Measurements from ENCODE around the gene ARHGAP24. TPM values are rescaled to one million over a fixed set of nuclear protein-coding genes. Genes with fewer than 3 reads are reported as not detected.
A peak's percentile ranks its signal among the peaks of the same experiment; 100 is the strongest.
"Not testable (repeated sequence)": the region's sequence is repeated elsewhere in the genome, so short reads cannot be mapped to it uniquely, and the experiment has no call there.

ARHGAP24 gene
- total RNA-seq, 2 donors from 2014 or later: 30.2 to 38.3 TPM

DNA sequence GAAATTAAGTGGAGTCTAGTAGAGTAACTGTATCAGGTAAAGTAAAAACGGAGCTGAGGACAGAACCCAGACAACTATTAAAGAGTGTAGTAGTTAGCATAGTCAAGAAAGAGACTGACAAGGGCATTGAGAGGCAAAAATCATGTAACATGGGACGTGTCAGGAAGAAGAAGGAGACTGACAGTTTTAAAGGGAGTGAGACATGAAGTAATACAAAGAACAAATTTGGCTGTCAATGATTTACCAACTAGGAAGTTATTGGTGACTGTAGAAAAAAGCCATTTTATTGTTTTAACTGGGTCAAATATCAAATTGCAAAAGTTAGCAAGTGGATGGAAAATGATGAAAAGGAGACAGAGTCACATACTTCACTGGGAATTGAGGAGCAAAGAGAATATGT is 462.6 kb downstream of the ARHGAP24 start:
- intact Hi-C loops (cut with DNase I): no loop called here
- ATAC-seq (no peak), DNase-seq (no peak)

GRCh38 chr4:85938062-85938461 is 463.1 kb downstream of the ARHGAP24 start:
- intact Hi-C loops (cut with DNase I): no loop called here
- ATAC-seq: no peak
- no peak for DNase-seq

DNA sequence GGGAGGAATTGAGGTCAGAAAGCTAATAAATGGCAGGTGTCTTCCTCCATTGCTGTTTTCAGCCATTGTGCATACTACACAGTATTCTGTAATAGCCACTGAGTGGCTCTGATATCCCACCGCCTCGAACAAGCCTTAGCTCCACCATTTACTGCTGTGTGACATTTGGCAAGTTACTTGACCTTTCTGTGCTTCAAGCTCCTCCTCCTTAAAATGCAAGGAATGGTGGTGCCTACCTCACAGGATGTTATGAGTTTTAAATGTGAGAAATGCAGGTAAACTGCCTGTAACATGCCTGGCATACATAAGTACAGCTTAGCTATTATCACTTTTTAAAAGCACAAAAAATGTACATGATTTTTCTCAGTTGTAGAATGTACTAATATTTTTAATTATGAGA is 464.0 kb downstream of the ARHGAP24 start:
- ATAC-seq (no peak), DNase-seq (no peak)
- intact Hi-C loops (cut with DNase I): no loop called here

DNA sequence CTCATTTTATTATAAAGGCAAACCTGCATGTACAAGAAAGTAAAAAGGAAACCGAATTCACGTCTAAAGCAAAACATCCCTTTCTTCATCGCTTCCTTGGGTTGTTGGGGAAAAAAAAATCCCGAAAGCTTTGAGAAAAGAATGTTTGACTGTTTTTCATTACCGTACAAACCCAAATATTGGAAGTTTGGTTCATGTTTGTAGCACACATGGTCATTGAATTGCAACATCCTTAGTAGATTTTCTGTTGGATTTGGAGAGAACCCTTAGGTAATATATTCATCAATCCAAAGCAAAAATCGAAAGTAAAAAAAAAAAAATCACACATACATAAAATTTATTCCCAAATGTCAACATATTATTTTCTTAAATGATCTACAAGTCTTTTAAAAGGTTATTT is 464.6 kb downstream of the ARHGAP24 start:
- DNase-seq: no peak
- intact Hi-C loops (cut with DNase I): no loop called here
- no peak for ATAC-seq

DNA sequence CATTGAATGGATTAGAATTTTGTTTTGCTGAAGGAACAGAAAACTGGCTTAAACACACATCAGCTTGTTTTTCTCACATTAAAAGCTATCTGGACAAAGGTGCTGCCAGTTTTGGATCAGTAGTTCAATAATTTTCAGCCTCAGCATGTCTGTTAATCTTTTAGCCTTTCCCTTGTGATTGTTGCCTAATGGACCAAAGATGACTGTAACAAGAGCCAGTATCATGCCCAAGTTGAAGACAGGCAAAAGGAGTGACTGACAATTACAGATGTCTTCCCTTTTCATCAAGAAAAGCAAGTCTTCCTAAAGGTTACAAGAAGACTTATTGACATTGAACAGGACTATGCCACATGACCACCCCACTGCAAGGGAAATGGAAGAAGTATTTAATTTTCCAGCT is 465.2 kb downstream of the ARHGAP24 start:
- intact Hi-C loops (cut with DNase I): no loop called here
- no peak for DNase-seq
- no peak for ATAC-seq

GRCh38 chr4:85942107-85942506 is 467.2 kb downstream of the ARHGAP24 start:
- ATAC-seq: no peak
- intact Hi-C loops (cut with DNase I): no loop called here
- DNase-seq: no peak

DNA sequence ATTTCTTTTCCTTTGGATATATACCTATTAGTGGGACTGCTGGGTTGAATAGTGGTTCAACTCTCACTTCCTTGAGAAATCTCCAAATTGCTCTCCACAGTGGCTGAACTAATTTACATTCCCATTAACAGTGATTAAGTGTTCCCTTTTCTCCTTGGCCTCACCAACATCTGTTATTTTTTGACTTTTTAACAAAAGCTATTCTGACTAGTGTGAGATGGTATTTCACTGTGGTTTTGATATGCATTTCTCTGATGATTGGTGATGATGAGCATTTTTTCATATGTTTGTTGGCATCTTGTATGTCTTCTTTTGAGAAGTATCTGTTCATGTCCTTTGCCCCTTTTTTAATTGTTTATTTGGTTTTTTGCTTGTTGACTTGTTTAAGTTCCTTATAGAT is 471.9 kb downstream of the ARHGAP24 start:
- intact Hi-C loops (cut with DNase I): no loop called here
- DNase-seq: no peak
- ATAC-seq: no peak

DNA sequence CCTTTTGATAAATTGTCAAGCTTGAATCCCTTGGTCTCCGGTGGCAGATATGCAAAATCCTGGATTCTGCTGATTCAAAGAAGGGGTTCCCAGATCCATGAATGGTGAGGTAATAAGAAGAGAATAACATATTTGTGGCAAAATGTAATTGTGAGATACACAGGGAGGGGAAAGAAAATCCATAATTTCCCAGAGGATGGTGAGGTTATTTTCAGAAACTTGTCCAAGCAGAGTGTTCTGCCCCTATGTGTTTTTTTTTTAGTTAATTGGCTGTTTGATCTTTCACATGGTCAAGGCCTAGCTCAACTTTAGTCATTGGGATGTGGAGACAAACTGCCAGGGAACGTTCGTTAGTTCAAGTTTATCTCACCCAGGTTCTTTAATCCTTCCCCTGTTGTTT is 476.1 kb downstream of the ARHGAP24 start:
- ATAC-seq (no peak), DNase-seq (no peak)
- intact Hi-C loops (cut with DNase I): no loop called here

DNA sequence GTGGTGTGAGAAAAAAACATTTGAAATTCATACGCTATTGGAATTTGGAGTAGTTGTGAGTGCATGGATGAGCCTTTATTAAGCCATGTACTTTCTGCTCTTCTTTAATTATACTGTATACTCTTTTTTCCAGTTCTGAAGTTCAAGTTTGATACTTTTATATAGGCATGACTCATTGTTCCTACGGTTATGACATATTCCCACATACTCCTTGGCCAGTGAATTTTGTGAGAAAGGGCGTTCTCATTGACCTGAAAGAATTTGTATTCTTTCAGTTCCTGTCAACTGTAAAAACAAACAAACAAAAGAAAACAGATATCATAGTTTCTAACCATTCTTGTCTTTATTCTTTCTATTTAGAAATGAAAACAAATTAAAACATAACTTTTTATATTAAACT is 477.6 kb downstream of the ARHGAP24 start:
- ATAC-seq (peak in 1 of 2 donors; percentile 22), DNase-seq (no peak)
- intact Hi-C loops (cut with DNase I): no loop called here

DNA sequence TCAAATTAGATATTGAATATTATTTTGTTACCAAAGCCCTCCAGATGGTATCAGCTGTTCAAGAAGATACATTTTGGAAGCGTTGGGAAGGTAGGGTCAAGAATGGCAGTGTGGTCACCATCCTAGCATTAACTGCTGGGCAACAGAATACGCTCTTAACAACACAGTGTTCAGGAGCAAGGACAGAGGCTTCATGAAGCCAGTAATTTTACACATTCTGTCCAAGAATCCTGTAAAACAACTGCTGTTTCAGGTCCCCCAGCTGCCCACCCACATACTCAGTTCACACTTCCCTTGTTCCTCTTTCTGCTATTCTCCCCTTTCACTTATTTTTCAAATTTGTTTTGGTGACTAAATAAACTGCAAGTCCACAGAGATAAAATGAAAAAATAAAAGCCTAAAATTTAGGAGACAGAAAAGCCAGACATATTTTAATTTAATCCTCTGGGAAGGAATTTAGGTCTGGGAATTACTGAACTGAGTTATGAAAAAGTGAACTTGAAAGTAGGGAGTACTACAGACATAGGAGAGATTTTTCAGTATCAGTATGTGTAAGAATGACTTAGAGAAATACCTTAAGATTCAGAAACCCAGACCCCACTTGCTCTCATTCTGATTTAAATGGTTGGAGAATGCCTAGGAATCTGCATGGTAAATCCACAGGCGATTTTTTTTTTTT is 478.2 kb downstream of the ARHGAP24 start:
- intact Hi-C loops (cut with DNase I): no loop called here
- peak in 1 of 2 donors; percentile 52 for ATAC-seq
- DNase-seq: no peak

- peak in 1 of 2 donors; percentile 92 for ATAC-seq
- DNase-seq: no peak
- intact Hi-C loops (cut with DNase I): no loop called here
Measured at GRCh38 chr4:85953651-85954018, 478.7 kb downstream of the ARHGAP24 start.

DNA sequence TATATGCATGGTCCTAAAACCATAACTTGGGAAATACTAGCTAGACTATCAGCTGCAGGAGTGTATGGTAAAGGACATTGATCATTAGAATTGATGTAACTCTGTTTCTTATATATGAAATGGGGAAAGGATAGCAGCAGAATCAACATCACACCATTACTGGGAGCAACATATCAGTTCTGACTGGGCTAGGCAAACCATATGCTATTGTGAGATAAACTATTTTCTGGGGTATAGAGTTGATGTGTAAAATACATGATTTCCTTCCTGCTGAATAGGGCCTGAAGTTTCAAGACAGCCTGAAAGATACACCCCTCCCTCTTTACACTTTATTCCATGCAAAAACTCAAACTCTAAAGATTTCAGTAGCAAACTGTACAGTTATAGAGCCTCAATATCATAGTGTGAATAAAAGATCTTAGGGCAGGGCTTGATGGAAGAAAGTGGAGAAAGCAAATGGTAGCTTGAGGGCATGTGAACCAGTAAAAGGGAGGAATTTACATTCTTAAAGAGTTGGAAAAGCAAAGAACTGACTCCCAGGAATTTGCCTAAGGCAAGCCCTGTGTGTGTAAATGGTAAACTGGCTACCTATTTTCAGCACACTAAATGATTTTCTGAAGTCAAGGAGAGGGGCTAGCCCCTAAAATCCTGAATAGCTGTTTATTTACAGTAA is 480.8 kb downstream of the ARHGAP24 start:
- no peak for DNase-seq
- intact Hi-C loops (cut with DNase I): no loop called here
- ATAC-seq: no peak

- intact Hi-C loops (cut with DNase I): no loop called here
- ATAC-seq (no peak), DNase-seq (no peak)
Measured at GRCh38 chr4:85956293-85956945, 481.5 kb downstream of the ARHGAP24 start.

DNA sequence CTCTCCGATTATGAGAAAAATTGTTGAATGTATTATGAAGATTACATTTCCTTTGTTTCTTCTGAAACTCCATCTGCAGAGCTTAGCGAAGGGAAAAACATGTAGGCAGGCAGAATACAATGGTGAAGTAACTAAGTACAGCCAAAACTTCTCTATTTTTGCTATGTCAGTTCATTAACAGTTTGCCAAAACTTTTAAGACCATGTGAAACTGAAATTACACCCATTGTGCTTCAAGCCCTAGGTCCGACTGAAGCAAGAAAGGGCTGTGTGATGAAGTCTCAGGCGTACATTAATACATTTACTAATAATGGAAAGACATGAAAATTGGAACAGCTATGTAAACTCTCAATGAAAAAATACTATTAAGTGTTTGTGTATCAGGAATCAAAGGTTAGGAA is 486.9 kb downstream of the ARHGAP24 start:
- intact Hi-C loops (cut with DNase I): loop anchor here (10.0 kb wide), 3 partner anchors 167 to 877 kb away; no protein-coding TSS in a partner anchor
- no peak for ATAC-seq
- no peak for DNase-seq

GRCh38 chr4:85963231-85963630 is 488.3 kb downstream of the ARHGAP24 start:
- DNase-seq: no peak
- intact Hi-C loops (cut with DNase I): loop anchor here (10.0 kb wide), 3 partner anchors 168 to 878 kb away; no protein-coding TSS in a partner anchor
- no peak for ATAC-seq

GRCh38 chr4:85964298-85964697 is 489.3 kb downstream of the ARHGAP24 start:
- intact Hi-C loops (cut with DNase I): loop anchor here (10.0 kb wide), 3 partner anchors 169 to 879 kb away; no protein-coding TSS in a partner anchor
- DNase-seq (no peak), ATAC-seq (no peak)

- DNase-seq, ATAC-seq: not testable (repeated sequence)
- intact Hi-C loops (cut with DNase I): loop anchor here (5.0 to 10.0 kb wide), 5 partner anchors 168 to 880 kb away; no protein-coding TSS in a partner anchor
Measured at GRCh38 chr4:85965017-85965416, 490.1 kb downstream of the ARHGAP24 start.

- ATAC-seq: no peak
- DNase-seq: no peak
- intact Hi-C loops (cut with DNase I): loop anchor here (5.0 to 10.0 kb wide), 5 partner anchors 168 to 881 kb away; no protein-coding TSS in a partner anchor
Measured at GRCh38 chr4:85965529-85965928, 490.6 kb downstream of the ARHGAP24 start.

GRCh38 chr4:85966373-85966772 is 491.4 kb downstream of the ARHGAP24 start:
- DNase-seq (no peak), ATAC-seq (peak in 1 of 2 donors; percentile 60)
- intact Hi-C loops (cut with DNase I): loop anchor here (5.0 to 10.0 kb wide), 5 partner anchors 169 to 882 kb away; no protein-coding TSS in a partner anchor

DNA sequence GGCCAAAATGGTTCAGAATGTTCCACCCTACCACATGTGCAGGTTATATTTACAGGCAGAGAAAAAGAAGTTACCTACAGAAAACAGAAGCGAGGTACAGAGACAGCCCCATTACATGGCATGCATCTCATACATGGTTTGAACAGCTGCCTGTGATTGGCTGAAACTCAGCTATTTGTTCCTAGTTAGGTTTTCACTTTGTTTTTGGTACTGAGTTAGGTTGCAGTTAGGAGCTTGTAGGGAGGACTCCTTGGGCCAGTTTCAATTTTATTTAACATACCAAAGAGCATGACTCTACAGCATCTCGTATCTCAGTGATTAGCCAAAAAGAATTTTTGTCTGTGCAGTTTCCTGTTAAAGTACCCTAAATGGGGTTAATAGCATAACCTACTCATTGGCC is 492.9 kb downstream of the ARHGAP24 start:
- intact Hi-C loops (cut with DNase I): loop anchor here (5.0 to 10.0 kb wide), 5 partner anchors 171 to 883 kb away; no protein-coding TSS in a partner anchor
- peak in 1 of 2 donors; percentile 69 for ATAC-seq
- DNase-seq: no peak

Data from left cardiac atrium (tissue), 4 donors.